A673 (cell line): Measurements from ENCODE around the gene UGGT2.

ENCODE experiments used
- CTCF ChIP-seq: fragments of 300-800, 200-600 bp; sonication (generic); conservative IDR thresholded peaks from 2 replicates; pipeline ENCODE4 v1.5.1; 2017; ENCODE audit warnings: low read depth, mild to moderate bottlenecking, antibody characterized with exemption, low read length, moderate library complexity, mixed read lengths
- EZH2 ChIP-seq: fragments of 200-600 bp; sonication (generic); IDR thresholded peaks from 2 replicates; pipeline ENCODE4 v1.6.1; 2017; ENCODE audit warnings: borderline replicate concordance, low read depth, mild to moderate bottlenecking, mixed read lengths, antibody characterized with exemption, low read length; ENCODE audit not compliant: poor library complexity, severe bottlenecking

GRCh38 chr13:95861296-95861695, 191.9 kb downstream of the UGGT2 start:
- TF ChIP-seq CTCF (no peak), EZH2 (no peak)
